H1 (cell line): ENCODE measurements around the gene GSTCD. TPM values are rescaled to one million over a fixed set of nuclear protein-coding genes. Genes with fewer than 3 reads are reported as not detected.

Experiments
- CTCF ChIA-PET: fragments of 300-600 bp; sonication (Branson Sonifier 250); formaldehyde crosslinking; loops from one replicate; lab custom pipeline; 2021; ENCODE audit not compliant: partially characterized antibody; lab: Charles Lee
- POLR2A ChIA-PET: fragments of 300-600 bp; sonication (Branson Sonifier 250); formaldehyde crosslinking; loops from one replicate; lab custom pipeline; 2021; ENCODE audit warnings: inconsistent platforms; ENCODE audit not compliant: partially characterized antibody; lab: Charles Lee
- DNase-seq, 2 experiments: peaks; one replicate each; pipeline versions ENCODE4 v3.0.0 to v3.0.0-alpha.2; 2010 to 2022; ENCODE audit warnings: low spot score in 2 of 2, low read depth in 1 of 2, mixed read lengths in 1 of 2
- FAIRE-seq: peaks from 2 replicates; lab custom pipeline; 2011; peaks lifted over from hg19 to GRCh38; lab: Jason Lieb, UNC
- H2AFZ ChIP-seq: 2 replicates; pipeline ENCODE4 v1.8.1; 2012; ENCODE audit warnings: low read length, inconsistent platforms
- H2AK5ac ChIP-seq: 2 replicates; pipeline ENCODE4 v1.6.1; 2013; ENCODE audit warnings: low read depth, low read length
- H2BK120ac ChIP-seq: replicated peaks from 2 replicates; pipeline ENCODE3; 2013; ENCODE audit warnings: low read depth, low read length, inconsistent platforms
- H2BK12ac ChIP-seq: 2 replicates; pipeline ENCODE4 v1.6.1; 2013; ENCODE audit warnings: low read depth, low read length
- H2BK15ac ChIP-seq: 2 replicates; pipeline ENCODE4 v1.6.1; 2013; ENCODE audit warnings: low read length
- H2BK20ac ChIP-seq: 2 replicates; pipeline ENCODE4 v1.6.1; 2013; ENCODE audit warnings: low read length
- H2BK5ac ChIP-seq: 2 replicates; pipeline ENCODE4 v1.6.1; 2013; ENCODE audit warnings: low read depth, low read length
- H3K14ac ChIP-seq: 2 replicates; pipeline ENCODE4 v1.6.1; 2013; ENCODE audit warnings: inconsistent platforms; ENCODE audit not compliant: insufficient read length
- H3K18ac ChIP-seq: 2 replicates; pipeline ENCODE4 v1.6.1; 2013; ENCODE audit warnings: low read length; ENCODE audit errors: extremely low read depth
- H3K23ac ChIP-seq: 2 replicates; pipeline ENCODE4 v1.6.1; 2013; ENCODE audit warnings: inconsistent platforms; ENCODE audit not compliant: insufficient read length
- H3K23me2 ChIP-seq: 2 replicates; pipeline ENCODE4 v1.6.1; 2013; ENCODE audit warnings: low read depth, low read length
- H3K27ac ChIP-seq: 2 replicates; pipeline ENCODE4 v1.6.1; 2011; ENCODE audit warnings: low read depth, low read length, inconsistent platforms
- H3K27me3 ChIP-seq, 4 experiments: replicated peaks in 1 of 4; 1 replicate in 1 of 4; 2 replicates in 3 of 4; pipeline versions ENCODE4 v1.6.1 to v1.8.1; 2011 to 2013; ENCODE audit warnings: low read length in 3 of 4, mild to moderate bottlenecking in 3 of 4, inconsistent platforms in 2 of 4, mixed read lengths in 2 of 4, moderate library complexity in 1 of 4; ENCODE audit not compliant: control insufficient read depth in 3 of 4, insufficient read depth in 3 of 4; ENCODE audit errors: extremely low read depth in 1 of 4
- H3K36me3 ChIP-seq, 4 experiments: 2 replicates each; pipeline versions ENCODE4 v1.6.1 to v1.8.1; 2011 to 2013; ENCODE audit warnings: mild to moderate bottlenecking in 4 of 4, low read length in 3 of 4, moderate library complexity in 2 of 4, control low read depth in 1 of 4, inconsistent platforms in 1 of 4; ENCODE audit not compliant: insufficient read depth in 4 of 4, control insufficient read depth in 2 of 4
- H3K4ac ChIP-seq: replicated peaks from 2 replicates; pipeline ENCODE3; 2013; ENCODE audit warnings: low read length, low read depth, mixed read lengths, inconsistent platforms; ENCODE audit not compliant: insufficient read length
- H3K4me1 ChIP-seq, 4 experiments: replicated peaks in 1 of 4; 1 replicate in 1 of 4; 2 replicates in 3 of 4; pipeline versions ENCODE4 v1.6.1 to v1.8.1; 2011 to 2013; ENCODE audit warnings: low read length in 3 of 4, inconsistent platforms in 2 of 4, mixed read lengths in 1 of 4; ENCODE audit not compliant: insufficient read depth in 4 of 4, control insufficient read depth in 3 of 4
- H3K4me2 ChIP-seq, 2 experiments: 2 replicates each; pipeline versions ENCODE4 v1.6.1 to v1.8.1; 2011 to 2013; ENCODE audit warnings: low read depth in 2 of 2, low read length in 2 of 2, control low read depth in 1 of 2, inconsistent platforms in 1 of 2, mild to moderate bottlenecking in 1 of 2; ENCODE audit not compliant: insufficient read depth in 1 of 2
- H3K4me3 ChIP-seq, 4 experiments: fragments of 200-600, 300-600 bp in 1 of 4; sonication (generic), shearing (Covaris generic), sonication (Bioruptor Twin) in 1 of 4; 2 replicates each; pipeline versions ENCODE4 v1.5.1 to v1.8.1; 2011 to 2016; ENCODE audit warnings: low read length in 4 of 4, low read depth in 3 of 4, control low read depth in 2 of 4, inconsistent platforms in 2 of 4, mild to moderate bottlenecking in 2 of 4, mixed read lengths in 1 of 4, moderate library complexity in 1 of 4; ENCODE audit not compliant: insufficient read depth in 2 of 4; ENCODE audit errors: extremely low read depth in 1 of 4
- H3K56ac ChIP-seq: replicated peaks from 2 replicates; pipeline ENCODE3; 2013; ENCODE audit warnings: low read depth, mild to moderate bottlenecking, mixed read lengths, low read length, inconsistent platforms; ENCODE audit not compliant: insufficient read length
- H3K79me1 ChIP-seq: 2 replicates; pipeline ENCODE4 v1.6.1; 2013; ENCODE audit warnings: low read depth, low read length, control low read depth
- H3K79me2 ChIP-seq, 2 experiments: 2 replicates each; pipeline versions ENCODE4 v1.6.1 to v1.8.1; 2012 to 2013; ENCODE audit warnings: low read length in 2 of 2, mild to moderate bottlenecking in 2 of 2, inconsistent platforms in 1 of 2; ENCODE audit not compliant: insufficient read depth in 2 of 2, control insufficient read depth in 1 of 2
- H3K9ac ChIP-seq, 4 experiments: replicated peaks in 1 of 4; 1 replicate in 1 of 4; 2 replicates in 3 of 4; pipeline versions ENCODE4 v1.6.1 to v1.8.1; 2011 to 2013; ENCODE audit warnings: low read depth in 3 of 4, low read length in 3 of 4, control low read depth in 2 of 4, mild to moderate bottlenecking in 2 of 4, moderate library complexity in 2 of 4, inconsistent platforms in 1 of 4; ENCODE audit errors: extremely low read depth in 1 of 4
- H3K9me3 ChIP-seq, 2 experiments: 2 replicates each; pipeline versions ENCODE4 v1.6.1 to v1.8.1; 2012 to 2013; ENCODE audit warnings: mild to moderate bottlenecking in 2 of 2, moderate library complexity in 2 of 2, control low read depth in 1 of 2, inconsistent platforms in 1 of 2, low read depth in 1 of 2, low read length in 1 of 2, mixed read lengths in 1 of 2; ENCODE audit not compliant: insufficient read depth in 2 of 2
- H4K20me1 ChIP-seq, 2 experiments: replicated peaks in 1 of 2; 2 replicates each; pipeline versions ENCODE3 to v1.8.1; 2011 to 2013; ENCODE audit warnings: inconsistent platforms in 2 of 2, low read length in 2 of 2, mild to moderate bottlenecking in 1 of 2; ENCODE audit not compliant: insufficient read depth in 2 of 2, control insufficient read depth in 1 of 2
- H4K5ac ChIP-seq: 2 replicates; pipeline ENCODE4 v1.6.1; 2013; ENCODE audit warnings: low read length, low read depth, mixed read lengths, inconsistent platforms; ENCODE audit not compliant: insufficient read length
- H4K8ac ChIP-seq: 2 replicates; pipeline ENCODE4 v1.8.0; 2013; ENCODE audit warnings: mild to moderate bottlenecking, moderate library complexity, low read length, inconsistent platforms; ENCODE audit not compliant: insufficient read depth; ENCODE audit errors: extremely low read depth
- H4K91ac ChIP-seq: replicated peaks from 2 replicates; pipeline ENCODE3; 2013; ENCODE audit warnings: low read length, mixed read lengths, inconsistent platforms; ENCODE audit not compliant: insufficient read length
- BACH1 ChIP-seq: IDR thresholded peaks from 2 replicates; pipeline ENCODE4 v1.6.1; 2012; ENCODE audit warnings: low read length, improper control_type of control experiment
- BCL11A ChIP-seq, 2 experiments: IDR thresholded peaks; one replicate each; pipeline ENCODE4 v1.6.1; 2011; ENCODE audit warnings: low read depth in 2 of 2, low read length in 2 of 2, mild to moderate bottlenecking in 2 of 2
- BRCA1 ChIP-seq: IDR thresholded peaks from 2 replicates; pipeline ENCODE4 v1.6.1; 2012; ENCODE audit warnings: low read depth, low read length, improper control_type of control experiment
- EZH2 ChIP-seq: fragments of 200-600 bp; sonication (generic); IDR thresholded peaks from 2 replicates; pipeline ENCODE4 v1.7.1; 2012; ENCODE audit warnings: low read depth, mild to moderate bottlenecking, moderate library complexity, low read length, inconsistent platforms; ENCODE audit not compliant: severe bottlenecking
- JUN ChIP-seq: IDR thresholded peaks from 2 replicates; pipeline ENCODE4 v1.6.1; 2011; ENCODE audit warnings: low read depth, mild to moderate bottlenecking, improper control_type of control experiment, low read length
- JUND ChIP-seq: IDR thresholded peaks from 2 replicates; pipeline ENCODE4 v1.6.1; 2011; ENCODE audit warnings: mild to moderate bottlenecking, improper control_type of control experiment, low read length
- NRF1 ChIP-seq: IDR thresholded peaks from 2 replicates; pipeline ENCODE4 v1.6.1; 2011; ENCODE audit warnings: mild to moderate bottlenecking, low read depth, low read length, improper control_type of control experiment
- PHF8 ChIP-seq: fragments of 200-600 bp; sonication (generic); conservative IDR thresholded peaks from 2 replicates; pipeline ENCODE4 v1.7.1; 2012; ENCODE audit warnings: low read depth, mild to moderate bottlenecking, inconsistent platforms, low read length, moderate library complexity
- POU5F1 ChIP-seq: IDR thresholded peaks from 2 replicates; pipeline ENCODE4 v1.6.1; 2011; ENCODE audit warnings: low read depth, mild to moderate bottlenecking, low read length, moderate library complexity
- RFX5 ChIP-seq: IDR thresholded peaks from 2 replicates; pipeline ENCODE4 v1.6.1; 2011; ENCODE audit warnings: low read depth, low read length, improper control_type of control experiment, borderline replicate concordance
- RXRA ChIP-seq: IDR thresholded peaks from 2 replicates; pipeline ENCODE4 v1.6.1; 2011; ENCODE audit warnings: low read depth, mild to moderate bottlenecking, low read length, moderate library complexity; ENCODE audit not compliant: insufficient read depth
- SIRT6 ChIP-seq: IDR thresholded peaks from one replicate; pipeline ENCODE4 v1.7.1; 2012; ENCODE audit warnings: low read length, inconsistent platforms
- TBP ChIP-seq: IDR thresholded peaks from 2 replicates; pipeline ENCODE4 v1.6.1; 2011; ENCODE audit warnings: low read depth, low read length, improper control_type of control experiment
- ZNF274 ChIP-seq: IDR thresholded peaks from 2 replicates; pipeline ENCODE4 v1.7.0; 2012; ENCODE audit warnings: low read length, borderline replicate concordance; ENCODE audit errors: extremely low read depth
- polyA plus RNA-seq, 7 experiments: library from polyadenylated mRNA; depleted of rRNA in 3 of 7; stranded (reverse) in 5 of 7; unstranded in 2 of 7; fragments of >200 nt in 5 of 7; fragments of 200-250 nt in 2 of 7; gene quantifications; 1 replicate in 5 of 7; 2 replicates in 1 of 7; 4 replicates in 1 of 7; pipeline versions ENCODE4 v1.2.1 to v1.2.3, GENCODE V29; 2011 to 2013; ENCODE audit warnings: missing spikeins in 2 of 7, mixed read lengths in 2 of 7
- total RNA-seq: library from RNA; stranded (reverse); fragmentation: NEBNext Ultra II Directional; extraction: Animal tissue kit (Norgen Biotek cat#: 25700); gene quantifications from 2 replicates; pipeline ENCODE4 v1.2.1, GENCODE V29; 2021

The GSTCD gene
- total and polyA plus RNA-seq, 2 of the 8 experiments (the other 6 are each of a cell fraction or from before 2014, with no cell fraction given): 8.5 to 24.6 TPM

DNA sequence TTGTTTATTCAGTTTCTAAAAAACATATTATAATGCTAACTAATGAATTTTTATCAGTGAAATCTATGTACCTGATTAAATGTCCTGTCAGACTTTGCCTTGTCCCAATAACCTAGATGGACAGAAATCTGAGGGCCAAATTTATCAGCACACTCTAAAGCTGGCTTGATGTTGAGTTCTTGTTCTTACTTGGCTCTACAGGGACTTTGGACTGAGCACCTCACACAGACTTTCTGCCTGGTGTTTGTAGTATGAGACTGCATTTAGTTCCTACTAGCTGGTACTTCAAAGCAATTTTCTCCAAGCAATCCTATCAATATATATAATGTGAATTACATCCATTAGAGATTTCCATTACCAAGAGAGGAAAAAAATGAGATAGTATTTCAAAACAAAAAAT is 37.9 kb upstream of the GSTCD start:
- Histone ChIP-seq H2BK5ac (no peak overlapping the region), H3K23ac (no peak overlapping the region), H3K4me1 (no peaks in the 10 kb centered on the region), H3K4ac (no peak overlapping the region), H3K27ac (no peak overlapping the region), H3K9ac (no peak overlapping the region), H3K4me2 (no peak overlapping the region), H2BK120ac (no peak overlapping the region), H2BK12ac (no peak overlapping the region), H2BK20ac (no peak overlapping the region), H3K36me3 (no peaks in the 10 kb centered on the region), H4K5ac (no peak overlapping the region), H2AFZ (no peak overlapping the region), H3K79me2 (no peaks in the 10 kb centered on the region), H3K23me2 (no peaks in the 10 kb centered on the region), H2BK15ac (no peak overlapping the region), H3K14ac (no peak overlapping the region), H3K9me3 (no peaks in the 10 kb centered on the region), H3K79me1 (no peaks in the 10 kb centered on the region), H4K91ac (no peak overlapping the region), H3K4me3 (no peak overlapping the region), H3K27me3 (no peaks in the 10 kb centered on the region), H3K56ac (no peak overlapping the region), H4K20me1 (no peaks in the 10 kb centered on the region), H4K8ac (no peak overlapping the region), H3K18ac (no peak overlapping the region), H2AK5ac (no peak overlapping the region)
- ChIA-PET POLR2A (no interaction called here), CTCF (no interaction called here)
- DNase-seq (no peak), FAIRE-seq (no peak)
- TF ChIP-seq EZH2 (no peak), SIRT6 (no peak), ZNF274 (no peak), BACH1 (no peak), PHF8 (no peak), TBP (no peak), POU5F1 (no peak), NRF1 (no peak), BCL11A (IDR thresholded peaks at IDR 0.05; ENCODE audit: low read depth in 2 of 2, low read length in 2 of 2) (no peak), BRCA1 (no peak), JUND (no peak), RFX5 (no peak), RXRA (no peak), JUN (no peak)
